GM23248 (cell line): ENCODE data around the gene SUMF1.

ENCODE experiments used
- EZH2 ChIP-seq: fragments of 200-600 bp; sonication (generic); IDR thresholded peaks from 2 replicates; pipeline ENCODE4 v1.6.1; 2018; ENCODE audit warnings: antibody characterized with exemption, mild to moderate bottlenecking; ENCODE audit not compliant: insufficient read depth, poor library complexity, severe bottlenecking
- EZH2phosphoT487 ChIP-seq: fragments of 200-600 bp; sonication (generic); IDR thresholded peaks from 2 replicates; pipeline ENCODE4 v1.6.1; 2018; ENCODE audit warnings: antibody characterized with exemption, moderate library complexity, mild to moderate bottlenecking, low read depth; ENCODE audit not compliant: insufficient read depth

DNA sequence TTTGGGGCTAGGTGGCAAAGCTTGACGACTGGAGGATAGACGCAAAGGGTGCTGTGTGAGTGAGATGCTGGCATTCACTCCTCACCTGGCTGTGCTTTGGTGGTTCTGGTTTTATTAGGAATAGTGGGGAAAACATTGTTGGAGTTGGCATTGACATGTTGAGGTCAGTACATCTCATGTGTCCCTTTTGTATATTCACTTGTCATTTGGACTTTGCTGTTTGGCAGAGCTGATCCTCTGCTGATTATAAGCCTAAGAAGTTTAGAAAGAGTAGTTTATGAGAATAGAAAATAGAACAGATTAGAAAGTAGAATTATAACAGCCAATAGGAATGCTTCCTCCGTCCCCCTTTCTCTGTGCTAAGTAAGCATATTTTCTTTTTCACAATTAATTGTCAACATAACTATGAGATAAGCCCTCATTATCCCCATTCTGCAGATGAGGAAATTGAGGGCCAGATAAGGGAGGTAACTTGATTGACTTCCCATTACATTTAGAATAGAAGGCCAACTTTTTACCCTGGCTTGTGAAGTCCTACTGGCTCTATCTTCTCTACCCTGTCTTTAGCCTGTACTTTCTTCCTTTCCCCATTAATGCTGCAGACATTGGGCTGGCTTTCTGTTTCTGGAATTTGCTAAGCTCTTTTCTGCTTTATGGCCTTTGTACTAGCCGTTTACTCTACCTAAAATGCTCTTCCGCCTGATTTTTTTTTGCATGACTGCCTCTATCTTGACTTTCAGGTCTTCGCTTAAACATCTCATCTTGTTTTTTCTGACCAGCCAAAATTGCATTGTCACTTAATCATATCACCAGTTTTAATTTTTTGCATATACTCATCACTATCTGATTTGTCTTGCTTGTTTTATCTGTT lies 38.9 kb upstream of the SUMF1 start:
- TF ChIP-seq EZH2phosphoT487: no peak
- no peak for TF ChIP-seq EZH2
